ENCODE results near the gene NAP1L4.

Gene NAP1L4

GRCh38 chr11:3010521-3011275 is 18.6 kb upstream of the NAP1L4 start:
- no peak for DNase-seq

DNA sequence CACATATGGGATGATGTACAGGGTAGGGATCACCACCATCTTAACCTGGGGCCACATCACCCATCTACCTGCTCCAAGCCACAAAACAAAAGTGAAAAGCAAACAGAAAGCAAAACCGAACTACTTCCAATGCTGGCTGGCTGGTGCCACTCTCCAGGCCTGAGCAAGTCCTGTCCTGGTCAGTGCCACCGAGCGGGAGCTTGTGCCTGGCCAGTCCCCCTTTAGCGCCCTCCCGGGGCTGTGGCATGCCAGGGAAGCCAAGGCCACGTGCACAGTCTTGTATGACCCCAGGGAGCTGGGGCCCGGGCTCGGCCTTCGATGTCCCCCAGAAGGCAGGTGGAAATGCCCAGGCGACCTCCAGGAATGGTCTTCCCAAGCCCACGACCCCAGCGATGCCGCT is 17.9 kb upstream of the NAP1L4 start:
- no peak for DNase-seq

DNA sequence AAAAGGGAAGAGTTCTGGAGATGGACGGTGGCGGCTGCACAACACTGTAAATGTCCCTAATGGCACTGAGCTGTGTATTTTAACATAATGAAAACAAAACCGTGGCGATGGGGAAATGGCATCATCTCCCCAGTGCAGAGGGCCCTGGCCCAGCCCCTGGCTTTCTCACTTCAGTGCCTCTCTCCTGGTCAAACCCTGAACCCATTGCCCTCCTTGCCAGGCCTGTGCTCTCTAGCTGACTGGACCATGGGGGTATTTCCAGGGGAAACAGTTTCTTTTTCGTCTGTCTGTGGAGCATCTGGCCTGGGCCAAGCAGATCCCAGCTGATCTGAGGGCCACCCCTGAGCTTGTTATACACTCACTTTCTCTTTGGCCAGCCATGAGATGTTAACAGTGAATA is 17.4 kb upstream of the NAP1L4 start:
- no peak for DNase-seq

DNA sequence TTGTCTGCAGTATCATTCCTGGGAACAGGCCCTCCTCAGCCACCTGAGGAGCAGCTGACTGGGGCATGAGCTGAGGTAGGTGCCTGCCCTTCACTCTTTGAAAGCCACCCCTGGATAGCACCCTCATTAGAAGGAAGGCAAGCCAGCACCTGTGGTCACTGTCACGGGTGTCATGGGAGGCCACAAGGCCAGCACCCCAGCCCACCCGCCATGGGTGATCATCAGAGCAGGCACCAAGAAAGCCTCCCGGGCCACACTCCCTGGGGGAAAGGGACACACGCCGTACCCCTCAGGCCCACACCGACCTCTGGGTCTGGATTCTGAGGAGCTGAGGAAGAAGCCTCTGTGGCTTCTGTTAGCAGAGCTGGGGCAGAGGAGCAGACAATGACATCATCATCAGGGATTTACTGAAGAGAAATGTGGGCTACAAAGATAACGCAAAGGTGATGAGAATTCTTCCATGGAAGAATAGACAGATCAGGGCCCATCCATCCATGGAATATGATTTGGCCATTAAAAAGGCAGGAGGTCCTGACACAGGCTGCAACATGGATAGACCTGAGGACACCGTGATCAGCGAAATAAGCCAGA is 16.7 kb upstream of the NAP1L4 start:
- no peak for DNase-seq

GRCh38 chr11:3007404-3008010 is 15.4 kb upstream of the NAP1L4 start:
- DNase-seq, result no peak

- DNase-seq, result peak; percentile 69
These were observed 14.6 kb upstream of the NAP1L4 start for GRCh38 chr11:3006505-3007260.

- DNase-seq, result no peak
These were observed 12.4 kb upstream of the NAP1L4 start for GRCh38 chr11:3004481-3004880.

DNA sequence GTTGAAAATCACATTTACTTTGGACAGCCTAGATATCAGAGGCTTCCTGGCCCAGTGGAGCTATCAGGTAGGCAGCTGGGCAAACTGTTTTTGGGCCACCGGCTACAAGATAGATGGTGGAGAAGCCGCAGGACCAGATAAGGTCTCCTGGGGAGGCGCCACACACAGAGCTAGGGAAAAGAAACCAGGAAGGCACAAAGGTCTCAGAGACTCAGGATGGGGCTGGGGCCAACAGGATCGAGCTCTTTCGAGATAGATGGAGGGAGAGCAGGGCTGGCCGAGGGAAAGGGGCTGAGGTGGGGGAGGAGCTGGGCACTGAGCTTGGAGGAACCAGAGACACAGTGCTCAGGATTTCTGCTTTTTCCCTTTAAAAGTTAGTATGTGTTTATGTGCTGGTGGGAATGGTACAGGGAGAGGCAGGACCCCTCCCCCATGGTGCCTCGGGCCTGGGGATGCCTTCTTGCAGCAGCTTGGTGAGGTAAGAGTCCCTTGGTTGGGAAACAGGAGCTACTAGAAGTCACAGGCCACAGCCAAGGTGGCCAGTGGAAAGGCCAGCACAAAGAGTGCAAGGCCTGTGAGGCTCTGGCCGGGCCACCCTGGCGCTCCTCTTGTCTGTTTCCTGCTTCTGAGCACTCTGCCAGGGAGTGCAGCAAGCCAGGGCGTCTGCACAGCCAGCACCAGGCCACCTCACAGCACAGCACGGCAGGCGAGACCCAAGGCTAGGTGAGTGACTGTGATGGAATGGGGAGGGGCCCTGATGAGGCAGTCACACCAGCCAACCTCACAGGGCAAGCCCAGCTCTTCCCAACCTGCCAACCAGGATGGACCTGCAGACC is 11.5 kb upstream of the NAP1L4 start:
- DNase-seq, result no peak

DNA sequence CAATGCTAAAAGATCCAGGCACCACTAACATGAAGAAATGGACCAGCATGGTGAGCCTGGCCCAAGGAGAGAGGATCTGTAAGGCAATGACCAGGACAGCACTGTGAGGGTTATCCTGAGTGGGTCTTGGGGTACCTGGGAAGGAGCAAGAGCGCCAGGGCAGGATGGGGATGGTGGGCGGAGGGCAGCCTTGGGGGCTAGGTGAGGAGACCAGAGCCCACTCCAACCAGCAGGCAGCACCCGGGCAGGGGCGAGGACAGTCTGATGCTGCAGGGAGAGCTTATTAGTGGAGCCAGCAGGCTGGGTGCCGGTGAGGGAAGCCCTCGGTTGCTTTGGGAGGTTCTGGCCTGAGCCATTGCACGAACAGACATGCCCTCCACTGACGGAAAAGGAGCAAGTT is 10.7 kb upstream of the NAP1L4 start:
- no peak for DNase-seq

- no peak for DNase-seq
These were observed 10.3 kb upstream of the NAP1L4 start for GRCh38 chr11:3002351-3002861.

DNA sequence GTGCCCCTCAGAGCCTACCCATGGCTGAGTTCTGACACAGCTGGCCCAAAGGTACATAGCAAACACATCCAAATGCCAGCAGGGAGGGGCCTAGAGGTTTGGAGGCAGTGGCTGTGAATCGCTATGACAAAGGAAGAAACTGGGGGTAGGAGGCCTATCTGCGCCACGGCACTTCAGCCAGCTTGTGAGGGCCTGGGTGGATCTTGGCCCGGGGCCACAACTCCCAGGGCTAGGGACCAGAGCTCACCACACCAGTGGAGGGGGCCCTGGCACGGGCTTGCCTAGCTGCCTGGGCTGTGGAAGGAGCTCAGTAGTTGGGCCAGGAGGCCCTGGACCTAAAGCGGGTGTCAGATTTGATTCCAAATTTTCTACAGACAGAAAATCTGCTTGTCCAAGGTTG is 9.4 kb upstream of the NAP1L4 start:
- no peak for DNase-seq

DNA sequence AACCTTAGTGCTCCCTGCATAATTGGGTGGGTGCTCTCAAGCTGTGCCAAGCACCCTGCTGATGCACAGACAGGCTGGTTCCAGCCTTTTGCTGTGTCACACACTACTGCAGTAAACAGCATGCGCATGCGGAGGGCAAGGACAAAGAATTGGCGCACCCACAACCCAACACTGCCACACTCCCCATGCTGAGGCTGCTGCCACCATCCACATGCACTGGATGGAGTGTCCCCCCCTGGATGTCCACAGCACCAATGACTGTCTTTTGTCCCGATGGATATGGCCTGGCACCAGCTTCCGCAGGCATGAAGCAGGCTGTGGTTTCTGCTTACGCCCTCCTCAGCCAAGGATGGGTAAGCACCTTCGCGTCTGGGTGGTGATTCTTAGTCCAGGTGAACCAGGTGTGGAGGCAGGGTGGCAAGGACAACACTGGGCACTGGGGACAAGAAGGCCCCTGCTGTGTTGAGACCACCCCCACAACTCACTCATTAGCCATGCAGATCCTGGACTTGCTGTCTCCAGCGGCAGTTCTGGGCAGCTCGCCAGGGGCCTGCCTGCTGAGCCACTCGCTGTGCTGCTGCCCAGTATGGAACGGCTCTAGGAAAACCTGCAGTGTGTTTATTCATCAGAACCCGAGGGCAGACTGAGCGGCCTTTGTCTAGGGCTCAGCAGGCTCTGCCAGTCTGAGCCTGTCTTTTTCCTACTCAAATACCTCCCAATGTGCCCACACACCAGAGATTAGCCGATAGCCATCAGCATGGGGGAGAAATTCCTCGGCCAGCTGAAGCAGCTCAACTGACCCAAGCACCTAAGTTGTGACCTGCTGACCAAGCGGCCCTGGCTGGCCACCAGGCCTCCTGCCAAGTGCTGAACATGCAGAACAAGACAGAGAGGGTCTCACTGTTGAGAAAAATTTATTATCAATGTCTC is 8.2 kb upstream of the NAP1L4 start:
- DNase-seq, result no peak

DNA sequence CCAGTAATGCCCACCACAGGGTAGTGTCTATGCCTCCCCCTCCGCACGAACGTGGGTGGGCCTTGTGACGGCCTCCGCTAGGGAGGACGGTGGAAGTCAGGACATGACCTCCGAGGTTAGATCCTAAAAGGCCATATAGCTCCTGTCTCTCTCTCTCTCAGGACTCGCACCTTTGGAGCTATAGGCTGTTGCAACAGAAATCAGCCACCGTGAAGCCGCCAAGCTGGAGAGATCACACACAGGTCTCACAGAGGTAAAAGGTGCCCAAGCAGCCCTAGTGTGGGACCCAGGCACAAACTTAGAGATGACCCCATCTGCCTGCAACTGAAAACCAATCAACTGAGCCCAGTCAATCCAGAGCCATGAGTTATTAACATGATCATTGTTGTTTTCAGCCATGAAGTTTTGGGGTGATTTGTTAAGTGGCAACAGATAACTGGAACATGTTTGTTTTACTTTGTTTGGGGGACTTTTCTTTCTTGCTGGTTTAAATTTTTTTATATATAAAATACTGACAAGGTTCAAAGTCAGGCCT is 7.4 kb upstream of the NAP1L4 start:
- DNase-seq, result no peak

DNA sequence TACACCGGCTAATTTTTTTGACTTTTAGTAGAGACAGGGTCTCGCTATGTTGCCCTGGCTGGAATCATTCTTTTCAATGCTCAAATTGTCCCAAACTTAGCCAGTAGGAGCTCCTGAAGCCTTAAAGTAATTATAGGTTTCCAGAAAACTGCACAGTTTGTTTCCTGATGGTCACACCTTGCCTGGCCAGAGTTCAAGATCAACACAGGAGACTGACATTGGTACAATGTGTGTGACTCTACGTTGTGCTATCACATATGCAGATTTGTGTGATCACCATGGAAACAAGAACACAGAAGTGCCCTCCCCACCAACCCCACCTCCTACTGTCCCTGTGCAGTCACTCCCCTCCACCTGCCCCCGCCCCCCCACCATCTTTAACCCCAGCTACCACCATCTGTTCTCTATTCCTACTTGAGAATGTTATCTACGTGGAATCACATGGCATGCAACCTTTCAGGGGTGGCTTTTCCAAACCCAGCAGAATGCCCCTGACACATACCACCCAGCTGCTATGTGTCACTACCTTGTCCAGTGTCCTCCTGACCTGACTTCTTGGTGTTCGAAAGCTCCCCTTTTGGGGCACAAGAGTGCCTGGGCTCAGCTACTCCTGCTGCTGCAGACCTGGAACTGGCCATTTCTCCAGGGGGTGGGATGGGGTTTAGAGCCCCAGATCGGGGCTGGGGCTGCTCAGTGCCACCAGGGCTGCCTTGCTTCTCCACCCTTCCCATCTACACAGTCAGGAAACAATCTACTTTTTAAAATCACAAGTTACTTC is 6.1 kb upstream of the NAP1L4 start:
- no peak for DNase-seq

DNA sequence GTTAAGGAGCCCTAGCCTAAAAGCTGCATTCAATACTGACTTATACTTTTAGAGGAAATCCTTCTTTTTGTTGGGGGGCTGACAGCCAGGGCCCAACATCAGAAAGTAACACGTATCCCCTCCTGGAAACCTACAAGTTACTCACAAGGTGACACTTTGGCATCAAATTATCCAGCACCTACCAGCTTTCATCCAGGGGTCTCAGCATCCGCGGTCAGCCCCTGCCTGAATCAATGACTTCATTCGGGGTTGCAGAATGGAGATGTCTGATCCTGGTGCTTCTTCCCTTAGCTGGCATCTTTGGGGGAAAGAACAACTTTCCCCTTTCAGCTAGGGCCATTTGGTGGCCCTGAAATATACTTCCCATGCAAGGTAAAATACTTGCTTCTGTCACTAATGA is 5.3 kb upstream of the NAP1L4 start:
- no peak for DNase-seq

DNA sequence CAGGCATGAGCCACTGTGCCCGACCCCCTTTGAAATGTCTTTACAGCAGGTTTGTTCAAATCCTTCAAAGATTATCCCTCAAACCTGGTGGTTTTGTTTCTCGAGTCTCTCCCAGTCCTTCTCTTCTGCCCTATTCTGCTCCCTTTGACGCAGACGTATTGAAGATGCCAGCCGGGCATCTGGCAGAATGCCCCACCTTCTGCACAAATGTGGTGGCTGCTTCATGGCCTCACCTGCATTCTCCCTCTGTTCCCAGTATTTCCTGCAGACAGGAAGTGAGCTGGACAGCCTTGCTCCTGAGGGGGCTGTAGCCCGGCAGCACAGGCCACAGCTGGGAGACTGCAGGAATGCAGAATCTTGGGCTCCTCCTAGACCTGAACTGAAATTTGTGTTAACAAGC is 4.8 kb upstream of the NAP1L4 start:
- no peak for DNase-seq

- DNase-seq, result no peak
These were observed 3.9 kb upstream of the NAP1L4 start for GRCh38 chr11:2995893-2996554.

DNA sequence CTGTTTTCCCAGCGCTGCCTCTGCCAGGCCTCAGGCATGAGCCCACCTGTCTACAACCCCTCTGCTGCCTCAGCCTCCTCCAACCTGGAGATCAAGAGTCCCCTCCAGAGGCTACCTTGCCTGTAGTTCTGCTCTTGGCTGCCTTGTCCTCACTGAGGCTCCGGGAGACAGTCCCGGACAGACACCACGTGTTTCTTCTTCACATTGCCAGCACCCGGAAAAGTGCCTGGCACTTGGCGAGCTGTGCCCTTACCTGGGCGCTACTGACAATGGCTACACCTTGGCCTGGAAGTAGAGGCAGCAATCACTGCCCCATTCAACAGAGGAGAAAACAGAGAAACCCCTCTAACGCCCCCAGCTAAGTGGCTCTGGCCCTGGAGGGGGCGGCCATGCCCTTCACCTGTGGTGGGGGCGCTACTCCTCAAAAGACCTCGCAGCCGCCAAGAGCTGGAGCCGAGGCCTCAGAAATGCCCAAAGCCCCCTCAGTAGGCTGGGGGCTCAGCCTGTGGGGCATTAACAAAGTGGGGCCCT is 3.0 kb upstream of the NAP1L4 start:
- DNase-seq, result peak; percentile 43

GRCh38 chr11:2994336-2994730 is 2.2 kb upstream of the NAP1L4 start:
- peak; percentile 47 for DNase-seq

DNA sequence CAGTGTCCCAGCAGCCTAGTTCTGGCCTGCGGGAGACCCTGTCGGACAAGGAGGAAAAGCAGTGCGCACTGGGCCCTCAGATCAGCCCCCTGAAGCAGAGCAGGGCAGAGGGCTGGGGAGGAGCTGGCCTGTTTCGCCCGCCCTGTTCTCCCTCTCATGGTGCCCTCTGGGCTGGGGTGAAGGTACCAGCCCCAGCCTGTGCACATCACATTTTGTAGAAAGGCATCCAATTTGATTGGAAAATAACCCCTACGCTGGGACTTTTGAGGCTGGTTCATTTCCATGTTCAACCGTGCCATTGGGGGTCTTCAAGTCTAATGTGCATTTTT is 832 bp upstream of the NAP1L4 start:
- DNase-seq, result no peak

Measured in activated CD8-positive, alpha-beta memory T cell treated with anti-CD3 and anti-CD28 coated beads, Interleukin-2, amount 50 U/mL, for 48 hours (primary cell).